ENCODE results near the gene IMPACT. TPM values are rescaled to one million over a fixed set of nuclear protein-coding genes. Genes with fewer than 3 reads are reported as not detected.

The IMPACT gene
- total and polyA plus RNA-seq, 4 donors = 8.3 to 13.6 (median 11.4) TPM

DNA sequence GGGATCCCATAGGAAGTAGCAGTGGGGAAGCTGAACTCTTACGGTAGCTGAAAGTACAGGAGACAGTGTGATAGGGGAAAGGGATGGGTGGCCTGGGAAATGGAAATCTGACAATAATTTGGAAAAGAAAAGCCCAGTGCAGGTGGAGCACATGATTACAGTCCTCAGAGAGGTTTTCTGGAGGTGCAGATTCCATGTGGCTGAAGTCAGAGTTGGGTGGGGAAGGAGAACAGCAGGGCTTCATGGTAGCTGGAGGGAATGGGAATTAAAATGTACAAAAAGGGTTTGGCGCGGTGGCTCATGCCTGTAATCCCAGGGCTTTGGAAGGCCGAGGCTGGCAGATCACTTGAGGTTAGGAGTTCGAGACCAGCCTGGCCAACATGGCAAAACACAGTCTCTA lies 46.1 kb downstream of the IMPACT start:
- no peaks in the 10 kb centered on the region for H3K4me1 ChIP-seq (ENCODE audit: control insufficient read depth in 4 of 4, insufficient read depth in 4 of 4, low read length in 3 of 4)
- no peak overlapping the region for H3K27ac ChIP-seq (ENCODE audit: low read depth in 1 of 2, low read length in 2 of 2)
- no peak for DNase-seq (ENCODE audit: low spot score)
- no peak overlapping the region for H3K4me3 ChIP-seq (ENCODE audit: low read depth in 1 of 3, low read length in 3 of 3)
- H3K36me3 ChIP-seq (ENCODE audit: control insufficient read depth in 4 of 4, insufficient read depth in 3 of 4, low read depth in 1 of 4, low read length in 3 of 4) = no peaks in the 10 kb centered on the region
- 96% methylated on average over 5 of the region's 5 CpGs for WGBS
- no peak overlapping the region for H3K9ac ChIP-seq (ENCODE audit: low read depth in 1 of 2, low read length in 2 of 2)
- TF ChIP-seq TAF1 (conservative IDR thresholded peaks at IDR 0.05) (no peak), GABPA (IDR thresholded peaks at IDR 0.05 in 1 of 2, conservative IDR thresholded peaks at IDR 0.05 in 1 of 2) (no peak), FOXA2 (IDR thresholded peaks at IDR 0.05) (no peak)
- H3K27me3 ChIP-seq (ENCODE audit: control insufficient read depth in 4 of 4, insufficient read depth in 4 of 4, low read length in 3 of 4) = no peaks in the 10 kb centered on the region
- H3K9me3 ChIP-seq (ENCODE audit: control insufficient read depth in 4 of 4, low read length in 3 of 4) = no peaks in the 10 kb centered on the region

DNA sequence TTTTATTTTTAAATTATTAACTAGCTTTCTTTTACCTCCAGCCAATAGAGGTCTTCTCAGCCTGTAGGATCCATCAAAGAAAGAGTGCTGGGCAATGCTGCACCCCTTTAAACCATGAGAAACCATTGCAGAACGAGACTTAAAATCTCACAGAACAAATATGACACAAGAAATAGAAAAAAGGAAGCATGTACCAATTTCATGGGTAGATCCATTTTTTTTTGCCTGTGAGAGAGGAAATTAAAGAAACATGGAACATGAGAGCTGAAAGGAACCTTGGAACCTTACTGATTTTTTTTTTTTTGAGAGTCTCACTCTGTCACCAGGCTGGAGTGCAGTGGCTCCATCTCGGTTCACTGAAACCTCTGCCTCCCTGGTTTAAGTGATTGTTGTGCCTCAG lies 47.9 kb downstream of the IMPACT start:
- H3K27me3 ChIP-seq (ENCODE audit: control insufficient read depth in 4 of 4, insufficient read depth in 4 of 4, low read length in 3 of 4) = no peaks in the 10 kb centered on the region
- H3K9me3 ChIP-seq (ENCODE audit: control insufficient read depth in 4 of 4, low read length in 3 of 4) = no peaks in the 10 kb centered on the region
- H3K4me3 ChIP-seq (ENCODE audit: low read depth in 1 of 3, low read length in 3 of 3) = no peak overlapping the region
- no peak overlapping the region for H3K9ac ChIP-seq (ENCODE audit: low read depth in 1 of 2, low read length in 2 of 2)
- H3K36me3 ChIP-seq (ENCODE audit: control insufficient read depth in 4 of 4, insufficient read depth in 3 of 4, low read depth in 1 of 4, low read length in 3 of 4) = no peaks in the 10 kb centered on the region
- H3K4me1 ChIP-seq (ENCODE audit: control insufficient read depth in 4 of 4, insufficient read depth in 4 of 4, low read length in 3 of 4) = no peaks in the 10 kb centered on the region
- H3K27ac ChIP-seq (ENCODE audit: low read depth in 1 of 2, low read length in 2 of 2) = no peak overlapping the region
- 87% methylated on average over 2 of the region's 2 CpGs for WGBS
- TF ChIP-seq, protein P1, sequence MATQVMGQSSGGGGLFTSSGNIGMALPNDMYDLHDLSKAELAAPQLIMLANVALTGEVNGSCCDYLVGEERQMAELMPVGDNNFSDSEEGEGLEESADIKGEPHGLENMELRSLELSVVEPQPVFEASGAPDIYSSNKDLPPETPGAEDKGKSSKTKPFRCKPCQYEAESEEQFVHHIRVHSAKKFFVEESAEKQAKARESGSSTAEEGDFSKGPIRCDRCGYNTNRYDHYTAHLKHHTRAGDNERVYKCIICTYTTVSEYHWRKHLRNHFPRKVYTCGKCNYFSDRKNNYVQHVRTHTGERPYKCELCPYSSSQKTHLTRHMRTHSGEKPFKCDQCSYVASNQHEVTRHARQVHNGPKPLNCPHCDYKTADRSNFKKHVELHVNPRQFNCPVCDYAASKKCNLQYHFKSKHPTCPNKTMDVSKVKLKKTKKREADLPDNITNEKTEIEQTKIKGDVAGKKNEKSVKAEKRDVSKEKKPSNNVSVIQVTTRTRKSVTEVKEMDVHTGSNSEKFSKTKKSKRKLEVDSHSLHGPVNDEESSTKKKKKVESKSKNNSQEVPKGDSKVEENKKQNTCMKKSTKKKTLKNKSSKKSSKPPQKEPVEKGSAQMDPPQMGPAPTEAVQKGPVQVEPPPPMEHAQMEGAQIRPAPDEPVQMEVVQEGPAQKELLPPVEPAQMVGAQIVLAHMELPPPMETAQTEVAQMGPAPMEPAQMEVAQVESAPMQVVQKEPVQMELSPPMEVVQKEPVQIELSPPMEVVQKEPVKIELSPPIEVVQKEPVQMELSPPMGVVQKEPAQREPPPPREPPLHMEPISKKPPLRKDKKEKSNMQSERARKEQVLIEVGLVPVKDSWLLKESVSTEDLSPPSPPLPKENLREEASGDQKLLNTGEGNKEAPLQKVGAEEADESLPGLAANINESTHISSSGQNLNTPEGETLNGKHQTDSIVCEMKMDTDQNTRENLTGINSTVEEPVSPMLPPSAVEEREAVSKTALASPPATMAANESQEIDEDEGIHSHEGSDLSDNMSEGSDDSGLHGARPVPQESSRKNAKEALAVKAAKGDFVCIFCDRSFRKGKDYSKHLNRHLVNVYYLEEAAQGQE (IDR thresholded peaks at IDR 0.05) = no peak
- TF ChIP-seq SP1 (IDR thresholded peaks at IDR 0.05) (no peak), FOXA2 (IDR thresholded peaks at IDR 0.05) (no peak), RAD21 (IDR thresholded peaks at IDR 0.05) (no peak), NR2F2 (IDR thresholded peaks at IDR 0.05) (no peak), HNF4A (conservative IDR thresholded peaks at IDR 0.05) (no peak), YY1 (IDR thresholded peaks at IDR 0.05) (no peak)
- TF ChIP-seq, protein P2, sequence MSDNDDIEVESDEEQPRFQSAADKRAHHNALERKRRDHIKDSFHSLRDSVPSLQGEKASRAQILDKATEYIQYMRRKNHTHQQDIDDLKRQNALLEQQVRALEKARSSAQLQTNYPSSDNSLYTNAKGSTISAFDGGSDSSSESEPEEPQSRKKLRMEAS (IDR thresholded peaks at IDR 0.05) = no peak
- TF ChIP-seq, protein P3, sequence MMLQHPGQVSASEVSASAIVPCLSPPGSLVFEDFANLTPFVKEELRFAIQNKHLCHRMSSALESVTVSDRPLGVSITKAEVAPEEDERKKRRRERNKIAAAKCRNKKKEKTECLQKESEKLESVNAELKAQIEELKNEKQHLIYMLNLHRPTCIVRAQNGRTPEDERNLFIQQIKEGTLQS (IDR thresholded peaks at IDR 0.05) = no peak
- no peak for DNase-seq (ENCODE audit: low spot score)

DNA sequence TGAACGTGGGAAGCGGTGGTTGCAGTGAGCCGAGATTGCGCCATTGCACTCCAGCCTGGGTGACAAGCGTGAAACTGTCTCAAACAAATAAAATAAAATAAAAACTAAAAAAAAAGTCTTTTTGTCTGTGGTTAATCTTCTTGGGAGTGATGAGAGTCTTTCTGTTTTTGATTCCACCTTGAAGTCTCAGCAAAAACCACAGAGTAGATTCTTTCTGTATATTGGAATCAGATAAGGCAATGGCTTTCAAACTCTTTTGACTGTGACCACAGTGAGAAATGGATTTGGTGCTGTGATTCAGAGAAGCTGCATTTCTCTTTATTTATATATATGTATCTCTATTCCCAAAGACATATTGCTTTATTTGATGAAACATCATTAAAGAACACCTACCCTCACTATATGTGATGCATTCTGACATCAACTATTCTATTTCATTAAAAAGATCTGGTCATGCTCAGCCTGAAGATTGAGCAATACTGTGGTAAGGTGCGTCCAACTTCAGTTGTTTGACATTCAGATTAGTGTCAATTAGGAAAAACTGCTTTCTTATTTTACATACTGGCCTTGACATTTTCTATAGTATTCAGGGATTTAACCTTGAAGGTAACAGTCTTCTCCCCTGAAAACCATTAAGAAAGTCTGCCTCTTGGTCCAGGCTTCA lies 49.6 kb downstream of the IMPACT start:
- Histone ChIP-seq H3K4me3 (ENCODE audit: low read depth in 1 of 3, low read length in 3 of 3) (no peak overlapping the region), H3K36me3 (ENCODE audit: control insufficient read depth in 4 of 4, insufficient read depth in 3 of 4, low read depth in 1 of 4, low read length in 3 of 4) (no peaks in the 10 kb centered on the region), H3K9ac (ENCODE audit: low read depth in 1 of 2, low read length in 2 of 2) (no peak overlapping the region), H3K4me1 (ENCODE audit: control insufficient read depth in 4 of 4, insufficient read depth in 4 of 4, low read length in 3 of 4) (no peaks in the 10 kb centered on the region), H3K9me3 (ENCODE audit: control insufficient read depth in 4 of 4, low read length in 3 of 4) (no peaks in the 10 kb centered on the region), H3K27me3 (ENCODE audit: control insufficient read depth in 4 of 4, insufficient read depth in 4 of 4, low read length in 3 of 4) (no peaks in the 10 kb centered on the region), H3K27ac (ENCODE audit: low read depth in 1 of 2, low read length in 2 of 2) (no peak overlapping the region)
- WGBS = 83% methylated on average over 6 of the region's 6 CpGs
- DNase-seq (ENCODE audit: low spot score) = no peak
- TF ChIP-seq GABPA (IDR thresholded peaks at IDR 0.05 in 1 of 2, conservative IDR thresholded peaks at IDR 0.05 in 1 of 2) (no peak), FOXA1 (IDR thresholded peaks at IDR 0.05) (no peak), TAF1 (conservative IDR thresholded peaks at IDR 0.05) (no peak), HNF4A (conservative IDR thresholded peaks at IDR 0.05) (no peak), JUND (IDR thresholded peaks at IDR 0.05) (no peak)
- TF ChIP-seq, protein P4, sequence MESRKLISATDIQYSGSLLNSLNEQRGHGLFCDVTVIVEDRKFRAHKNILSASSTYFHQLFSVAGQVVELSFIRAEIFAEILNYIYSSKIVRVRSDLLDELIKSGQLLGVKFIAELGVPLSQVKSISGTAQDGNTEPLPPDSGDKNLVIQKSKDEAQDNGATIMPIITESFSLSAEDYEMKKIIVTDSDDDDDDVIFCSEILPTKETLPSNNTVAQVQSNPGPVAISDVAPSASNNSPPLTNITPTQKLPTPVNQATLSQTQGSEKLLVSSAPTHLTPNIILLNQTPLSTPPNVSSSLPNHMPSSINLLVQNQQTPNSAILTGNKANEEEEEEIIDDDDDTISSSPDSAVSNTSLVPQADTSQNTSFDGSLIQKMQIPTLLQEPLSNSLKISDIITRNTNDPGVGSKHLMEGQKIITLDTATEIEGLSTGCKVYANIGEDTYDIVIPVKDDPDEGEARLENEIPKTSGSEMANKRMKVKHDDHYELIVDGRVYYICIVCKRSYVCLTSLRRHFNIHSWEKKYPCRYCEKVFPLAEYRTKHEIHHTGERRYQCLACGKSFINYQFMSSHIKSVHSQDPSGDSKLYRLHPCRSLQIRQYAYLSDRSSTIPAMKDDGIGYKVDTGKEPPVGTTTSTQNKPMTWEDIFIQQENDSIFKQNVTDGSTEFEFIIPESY (IDR thresholded peaks at IDR 0.05) = no peak
- TF ChIP-seq, protein P1 (IDR thresholded peaks at IDR 0.05) = no peak
- TF ChIP-seq, protein P3 (IDR thresholded peaks at IDR 0.05) = no peak
